Muscle layer of colon (tissue), 2 donors: Measurements from ENCODE around the gene UBE2L3.
"Not testable (repeated sequence)": the region's sequence is repeated elsewhere in the genome, so short reads cannot be mapped to it uniquely, and the experiment has no call there.

Experiments
- H3K27ac ChIP-seq: one replicate; pipeline ENCODE4 v1.7.0; 2013; ENCODE audit warnings: low read depth, mild to moderate bottlenecking, low read length, moderate library complexity
- H3K27me3 ChIP-seq, 2 donors: one replicate each; pipeline ENCODE4 v1.7.0; 2013; ENCODE audit warnings: low read length in 2 of 2, mild to moderate bottlenecking in 2 of 2; ENCODE audit not compliant: insufficient read depth in 2 of 2, control insufficient read depth in 1 of 2
- H3K36me3 ChIP-seq: one replicate; pipeline ENCODE4 v1.7.0; 2013; ENCODE audit warnings: mild to moderate bottlenecking, low read length; ENCODE audit not compliant: insufficient read depth
- H3K4me1 ChIP-seq: one replicate; pipeline ENCODE4 v1.7.0; 2013; ENCODE audit warnings: mild to moderate bottlenecking, low read length; ENCODE audit not compliant: insufficient read depth
- H3K4me3 ChIP-seq, 2 donors: one replicate each; pipeline ENCODE4 v1.7.0; 2013; ENCODE audit warnings: low read length in 2 of 2, low read depth in 1 of 2, mild to moderate bottlenecking in 1 of 2, moderate library complexity in 1 of 2
- H3K9ac ChIP-seq: one replicate; pipeline ENCODE4 v1.7.0; 2013; ENCODE audit warnings: low read length
- H3K9me3 ChIP-seq: one replicate; pipeline ENCODE4 v1.7.0; 2013; ENCODE audit warnings: mild to moderate bottlenecking, low read length
- donor health status: abdominal sarcoma.
- donor health status: Adenocarcinoma of cecum.

Gene UBE2L3

GRCh38 chr22:21634081-21634480 lies 66.6 kb downstream of the UBE2L3 start:
- no peak overlapping the region for H3K9ac ChIP-seq
- no peaks in the 10 kb centered on the region for H3K9me3 ChIP-seq
- no peak overlapping the region for H3K27ac ChIP-seq
- H3K27me3 ChIP-seq: no peaks in the 10 kb centered on the region
- peaks cover 7% of the 10 kb centered on the region for H3K4me1 ChIP-seq
- H3K36me3 ChIP-seq: no peaks in the 10 kb centered on the region
- H3K4me3 ChIP-seq: no peak overlapping the region

GRCh38 chr22:21634844-21635243 lies 67.3 kb downstream of the UBE2L3 start:
- Histone ChIP-seq H3K36me3 (no peaks in the 10 kb centered on the region), H3K27ac (no peak overlapping the region), H3K27me3 (no peaks in the 10 kb centered on the region), H3K9ac (no peak overlapping the region), H3K4me3 (no peak overlapping the region), H3K9me3 (no peaks in the 10 kb centered on the region), H3K4me1 (peaks cover 3% of the 10 kb centered on the region)

- no peaks in the 10 kb centered on the region for H3K27me3 ChIP-seq
- no peaks in the 10 kb centered on the region for H3K36me3 ChIP-seq
- H3K9me3 ChIP-seq: no peaks in the 10 kb centered on the region
- no peaks in the 10 kb centered on the region for H3K4me1 ChIP-seq
- H3K4me3 ChIP-seq: no peak overlapping the region
- no peak overlapping the region for H3K27ac ChIP-seq
- no peak overlapping the region for H3K9ac ChIP-seq
These were observed 68.4 kb downstream of the UBE2L3 start for GRCh38 chr22:21635771-21636510.

GRCh38 chr22:21636629-21637218 lies 69.2 kb downstream of the UBE2L3 start:
- Histone ChIP-seq H3K9me3 (no peaks in the 10 kb centered on the region), H3K36me3 (no peaks in the 10 kb centered on the region), H3K4me3 (no peak overlapping the region), H3K4me1 (peaks cover 7% of the 10 kb centered on the region), H3K27ac (no peak overlapping the region), H3K27me3 (no peaks in the 10 kb centered on the region), H3K9ac (no peak overlapping the region)

- not testable (repeated sequence) for H3K9ac ChIP-seq, H3K27ac ChIP-seq, H3K4me3 ChIP-seq, H3K27me3 ChIP-seq, H3K4me1 ChIP-seq, H3K9me3 ChIP-seq, H3K36me3 ChIP-seq
These were observed 69.9 kb downstream of the UBE2L3 start for GRCh38 chr22:21637450-21637849.

- Histone ChIP-seq H3K27ac (no peak overlapping the region), H3K4me3 (no peak overlapping the region), H3K36me3 (no peaks in the 10 kb centered on the region), H3K9me3 (no peaks in the 10 kb centered on the region), H3K9ac (no peak overlapping the region), H3K27me3 (no peaks in the 10 kb centered on the region), H3K4me1 (peaks cover 12% of the 10 kb centered on the region)
These were observed 71.8 kb downstream of the UBE2L3 start for GRCh38 chr22:21639359-21639758.

- Histone ChIP-seq H3K27ac (no peak overlapping the region), H3K4me3 (no peak overlapping the region), H3K27me3 (no peaks in the 10 kb centered on the region), H3K9me3 (no peaks in the 10 kb centered on the region), H3K4me1 (peaks cover 12% of the 10 kb centered on the region), H3K36me3 (no peaks in the 10 kb centered on the region), H3K9ac (no peak overlapping the region)
These were observed 73.3 kb downstream of the UBE2L3 start for GRCh38 chr22:21640810-21641209.

- H3K9me3 ChIP-seq: no peaks in the 10 kb centered on the region
- peaks cover 12% of the 10 kb centered on the region for H3K4me1 ChIP-seq
- peak overlapping the region; percentile 43 for H3K27ac ChIP-seq
- peak overlapping the region; percentile 42 for H3K9ac ChIP-seq
- peak overlapping the region; percentile 49 to 73 for H3K4me3 ChIP-seq
- H3K36me3 ChIP-seq: no peaks in the 10 kb centered on the region
- no peaks in the 10 kb centered on the region for H3K27me3 ChIP-seq
These were observed 73.9 kb downstream of the UBE2L3 start for GRCh38 chr22:21641417-21641788.

- Histone ChIP-seq H3K27me3 (no peaks in the 10 kb centered on the region), H3K4me3 (peak within 1 kb of the TSS; percentile 54 to 73), H3K36me3 (no peaks in the 10 kb centered on the region), H3K9me3 (no peaks in the 10 kb centered on the region), H3K27ac (peak within 1 kb of the TSS; percentile 61), H3K9ac (peak within 1 kb of the TSS; percentile 42), H3K4me1 (peaks cover 18% of the 10 kb centered on the region)
These were observed 74.5 kb downstream of the UBE2L3 start, which contains the start of gene SDF2L1 for GRCh38 chr22:21641789-21642583. SDF2L1 (plus strand) TSS chr22:21642302; CDS start chr22:21642337, 35 bp downstream.

GRCh38 chr22:21642584-21643448 lies 75.3 kb downstream of the UBE2L3 start:
- Histone ChIP-seq H3K4me3 (peak overlapping the region; percentile 54 to 73), H3K4me1 (peaks cover 18% of the 10 kb centered on the region), H3K9ac (no peak overlapping the region), H3K27ac (peak overlapping the region; percentile 61), H3K27me3 (no peaks in the 10 kb centered on the region), H3K36me3 (no peaks in the 10 kb centered on the region), H3K9me3 (no peaks in the 10 kb centered on the region)
